GM12878 (cell line): ENCODE data around the gene NGRN. TPM values are rescaled to one million over a fixed set of nuclear protein-coding genes. Genes with fewer than 3 reads are reported as not detected.

Experiments used
- ATAC-seq: fragments of 200-7000 bp; cut with Tn5 transposase; 3 replicates; pipeline ENCODE4 v1.9.1; 2020; ENCODE audit warnings: mild to moderate bottlenecking, moderate library complexity
- BruUV-seq: library from RNA; stranded (reverse); fragments of 400-500 nt; replicated peaks from 2 replicates; lab custom pipeline; 2021; lab: Mats Ljungman, UMichigan
- CTCF ChIA-PET: fragments of 300-600 bp; sonication (Branson Sonifier 250); formaldehyde crosslinking; extraction: SDS; loops from one replicate; lab custom pipeline; 2021; ENCODE audit warnings: inconsistent platforms; lab: Yijun Ruan, JAX
- POLR2A ChIA-PET: fragments of 350-600 bp; formaldehyde crosslinking; extraction: SDS; loops from one replicate; lab custom pipeline; 2021; ENCODE audit warnings: inconsistent platforms; lab: Charles Lee
- RAD21 ChIA-PET: fragments of 300-600 bp; sonication (Branson Sonifier 250); formaldehyde crosslinking; loops from one replicate; lab custom pipeline; 2023; ENCODE audit warnings: antibody characterized with exemption; ENCODE audit not compliant: unreplicated experiment; lab: Charles Lee
- SMC1A ChIA-PET: fragments of 300-600 bp; sonication (Branson Sonifier 250); formaldehyde crosslinking; loops from one replicate; lab custom pipeline; 2023; ENCODE audit not compliant: unreplicated experiment, uncharacterized antibody; lab: Charles Lee
- DNase-seq: peaks from one replicate; pipeline ENCODE4 v3.0.0-alpha.2; 2011; ENCODE audit warnings: low read depth, low spot score
- FAIRE-seq: peaks from 3 replicates; lab custom pipeline; 2011; peaks lifted over from hg19 to GRCh38; lab: Jason Lieb, UNC
- H2AFZ ChIP-seq: 2 replicates; pipeline ENCODE4 v1.6.0; 2011; ENCODE audit warnings: low read depth, low read length, control low read depth; ENCODE audit not compliant: control insufficient read depth
- H3K27ac ChIP-seq: 2 replicates; pipeline ENCODE4 v1.5.1; 2011; ENCODE audit warnings: control low read depth; ENCODE audit not compliant: control insufficient read depth, insufficient read depth
- H3K27me3 ChIP-seq, 2 experiments: replicated peaks in 1 of 2; 2 replicates each; pipeline versions ENCODE4 v1.6.0 to v1.6.1; 2011; ENCODE audit warnings: low read length in 1 of 2; ENCODE audit not compliant: control insufficient read depth in 2 of 2, insufficient read depth in 2 of 2
- H3K36me3 ChIP-seq, 2 experiments: 2 replicates each; pipeline ENCODE4 v1.5.1; 2011; ENCODE audit warnings: low read length in 1 of 2; ENCODE audit not compliant: control insufficient read depth in 2 of 2, insufficient read depth in 2 of 2
- H3K4me1 ChIP-seq: 2 replicates; pipeline ENCODE4 v1.6.1; 2011; ENCODE audit warnings: mild to moderate bottlenecking, low read length, moderate library complexity, mixed read lengths; ENCODE audit not compliant: control insufficient read depth, insufficient read depth
- H3K4me2 ChIP-seq: 2 replicates; pipeline ENCODE4 v1.6.0; 2011; ENCODE audit warnings: control low read depth; ENCODE audit not compliant: control insufficient read depth, insufficient read depth
- H3K4me3 ChIP-seq: fragments of 200-600 bp; sonication (generic); 2 replicates; pipeline ENCODE4 v1.5.1; 2016
- H3K79me2 ChIP-seq: 2 replicates; pipeline ENCODE4 v1.6.0; 2011; ENCODE audit warnings: low read length; ENCODE audit not compliant: control insufficient read depth, insufficient read depth
- H3K9ac ChIP-seq: 2 replicates; pipeline ENCODE4 v1.8.0; 2011; ENCODE audit warnings: low read length, control low read depth, mixed read lengths; ENCODE audit not compliant: control insufficient read depth, insufficient read depth
- H3K9me3 ChIP-seq: replicated peaks from 3 replicates; pipeline ENCODE4 v1.5.1; 2011; ENCODE audit warnings: mild to moderate bottlenecking, low read length; ENCODE audit not compliant: control insufficient read depth, insufficient read depth
- H4K20me1 ChIP-seq: 2 replicates; pipeline ENCODE4 v1.6.0; 2011; ENCODE audit not compliant: control insufficient read depth, insufficient read depth
- MEF2A ChIP-seq: IDR thresholded peaks from 2 replicates; pipeline ENCODE4 v1.6.1; 2011; ENCODE audit warnings: low read depth, mild to moderate bottlenecking, low read length, moderate library complexity; ENCODE audit not compliant: insufficient read depth
- RFX5 ChIP-seq: IDR thresholded peaks from 2 replicates; pipeline ENCODE4 v1.6.1; 2011; ENCODE audit warnings: low read depth, low read length, improper control_type of control experiment
- WGBS: methylation state at CpG from one replicate; pipeline ENCODE4 v1.1.6; 2016; ENCODE audit warnings: low lambda C conversion rate; ENCODE audit not compliant: insufficient replicate concordance, insufficient coverage; ENCODE audit errors: missing lambda C conversion rate; 5-methylcytosine and 5-hydroxymethylcytosine counted together
- in situ Hi-C: fragments of 300-500 bp; cut with MboI; formaldehyde crosslinking; loops from 9 replicates; pipeline ENCODE4 v1.14.3; 2018; ENCODE audit warnings: mixed read lengths
- intact Hi-C: fragments of 100-400 bp; cut with micrococcal nuclease; formaldehyde crosslinking; loops from one replicate; pipeline ENCODE4 v1.14.2; 2022; ENCODE audit not compliant: unreplicated experiment
- polyA plus RNA-seq, 11 experiments: library from polyadenylated mRNA; depleted of rRNA in 4 of 11; unstranded in 6 of 11; stranded (reverse) in 5 of 11; fragments of >200 nt; fragmentation: Nextera tagmentation in 4 of 11; fragmentation: Illumina TruSeq in 1 of 11; extraction: Ambion mirVana in 4 of 11; extraction: Trizol in 1 of 11; gene quantifications; 1 replicate in 1 of 11; 2 replicates in 10 of 11; pipeline versions ENCODE4 v1.2.1 to v1.2.3, GENCODE V29; 2011 to 2016; ENCODE audit warnings: inconsistent platforms in 2 of 11, missing spikeins in 2 of 11, low read depth in 1 of 11
- total RNA-seq, 4 experiments: library from RNA; depleted of rRNA in 3 of 4; stranded (reverse); fragments of >200 nt in 3 of 4; fragmentation: Illumina TruSeq in 1 of 4; extraction: Trizol in 1 of 4; gene quantifications; 2 replicates each; pipeline versions ENCODE4 v1.2.1 to v1.2.3, GENCODE V29; 2013 to 2021

NGRN gene
- total and polyA plus RNA-seq, 10 of the 15 experiments (the other 5 are each of a cell fraction or from before 2014, with no cell fraction given), result 5.8 to 31.3 (median 23.2) TPM

DNA sequence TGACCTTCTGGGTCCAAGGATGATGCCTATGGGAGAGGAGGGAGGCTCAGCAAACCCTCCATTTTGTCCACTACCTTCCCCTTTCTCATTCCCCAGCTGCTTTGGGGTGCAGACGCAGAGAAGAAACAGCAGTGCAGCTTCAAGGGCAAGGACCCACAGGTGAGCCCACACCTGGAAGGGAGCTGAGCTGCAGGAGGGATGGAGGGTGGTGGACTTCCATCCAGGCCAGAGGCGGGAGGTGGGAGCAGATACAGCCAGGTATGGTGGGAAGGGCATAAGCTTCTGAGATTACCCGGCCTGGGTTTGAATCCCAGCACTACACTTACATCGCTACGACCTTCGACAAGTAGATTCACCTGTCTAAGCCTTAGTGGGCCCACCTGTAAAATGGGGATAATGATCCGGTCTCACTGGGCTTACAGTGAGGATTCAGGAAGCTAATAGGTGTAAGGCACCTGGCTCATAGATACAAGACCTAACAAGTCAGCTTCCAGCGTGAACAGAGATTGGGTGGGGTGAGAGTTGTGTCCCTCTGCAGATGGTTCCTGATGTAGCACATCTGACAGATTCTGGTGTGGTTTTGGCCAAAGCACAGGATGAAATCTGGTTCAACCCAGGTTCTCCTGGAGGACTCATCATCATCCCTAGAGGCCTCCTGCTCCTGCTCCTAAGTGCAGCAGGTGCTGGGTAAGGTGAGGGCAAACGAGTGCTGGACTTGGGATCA, 47.6 kb upstream of the NGRN start:
- no TSS peak for BruUV-seq
- Histone ChIP-seq H3K4me1 (peaks cover 9% of the 10 kb centered on the region), H3K4me2 (no peak overlapping the region), H3K9me3 (no peaks in the 10 kb centered on the region), H4K20me1 (no peaks in the 10 kb centered on the region; the same call in 1 of the 2 replicates), H3K36me3 (peaks cover 0 to 5% of the 10 kb centered on the region in 2 experiments; a peak in 1 of 4 replicates), H3K4me3 (no peak overlapping the region), H3K27ac (no peak overlapping the region), H2AFZ (no peak overlapping the region), H3K27me3 (no peaks in the 10 kb centered on the region), H3K9ac (no peak overlapping the region), H3K79me2 (no peaks in the 10 kb centered on the region)
- FAIRE-seq, result no peak
- WGBS, result 80% methylated on average over 9 of the region's 9 CpGs
- ChIA-PET CTCF (interaction anchor here (0.7 to 3.1 kb wide), 7 partner anchors 13 to 74 kb away, joined by 3 to 16 read pairs (median 4); no protein-coding TSS in a partner anchor), SMC1A (interaction anchor here (0.6 to 4.9 kb wide), 7 partner anchors 13 to 117 kb away, joined by 3 to 20 read pairs (median 4); partner anchors contain the start of gene SEMA4B), POLR2A (interaction anchor here (0.6 to 2.2 kb wide), 4 partner anchors 15 to 61 kb away, joined by 3 to 8 read pairs (median 4); partner anchors contain the start of gene SEMA4B), RAD21 (interaction anchor here (1.0 to 1.8 kb wide), 4 partner anchors 14 to 56 kb away, joined by 3 to 9 read pairs (median 4); partner anchors contain the start of genes CIB1 and GDPGP1)
- no peak for TF ChIP-seq MEF2A
- TF ChIP-seq RFX5, result no peak
- no peak for ATAC-seq
- in situ Hi-C loops, result loop anchor here (5.0 kb wide), 1 partner anchor 56 kb away; no protein-coding TSS in a partner anchor
- intact Hi-C loops, result no loop called here
- DNase-seq, result no peak
